HG03196 (cell line): Measurements from ENCODE around the gene ORAI2.
A peak's percentile ranks its signal among the peaks of the same experiment; 100 is the strongest.
"Not testable (repeated sequence)": the region's sequence is repeated elsewhere in the genome, so short reads cannot be mapped to it uniquely, and the experiment has no call there.

Experiments used
- ATAC-seq: cut with Tn5 transposase; IDR thresholded peaks from one replicate; pipeline ENCODE4 v1.9.1; 2021; ENCODE audit not compliant: unreplicated experiment

ORAI2 gene

GRCh38 chr7:102445674-102446071 is 12.3 kb downstream of the ORAI2 start:
- no peak for ATAC-seq

- no peak for ATAC-seq
Measured at GRCh38 chr7:102446387-102447156, 13.2 kb downstream of the ORAI2 start.

GRCh38 chr7:102447311-102447710 is 13.9 kb downstream of the ORAI2 start:
- no peak for ATAC-seq

- no peak for ATAC-seq
Measured at GRCh38 chr7:102449136-102449535, 15.8 kb downstream of the ORAI2 start.

GRCh38 chr7:102450242-102450641 is 16.9 kb downstream of the ORAI2 start:
- ATAC-seq: no peak

- no peak for ATAC-seq
Measured at GRCh38 chr7:102451371-102452054, 18.1 kb downstream of the ORAI2 start.

- ATAC-seq: no peak
Measured at GRCh38 chr7:102452451-102452850, 19.1 kb downstream of the ORAI2 start.

GRCh38 chr7:102453319-102453718 is 19.9 kb downstream of the ORAI2 start:
- ATAC-seq: no peak

GRCh38 chr7:102454468-102454867 is 21.1 kb downstream of the ORAI2 start:
- no peak for ATAC-seq

GRCh38 chr7:102454932-102455331 is 21.6 kb downstream of the ORAI2 start:
- not testable (repeated sequence) for ATAC-seq

GRCh38 chr7:102455596-102455995 is 22.2 kb downstream of the ORAI2 start:
- no peak for ATAC-seq

- ATAC-seq: no peak
Measured at GRCh38 chr7:102456327-102456726, 23.0 kb downstream of the ORAI2 start.

- ATAC-seq: no peak
Measured at GRCh38 chr7:102457352-102457924, 24.1 kb downstream of the ORAI2 start.

GRCh38 chr7:102459221-102459844 is 26.0 kb downstream of the ORAI2 start:
- no peak for ATAC-seq

- ATAC-seq: no peak
Measured at GRCh38 chr7:102460467-102460866, 27.1 kb downstream of the ORAI2 start.

- no peak for ATAC-seq
Measured at GRCh38 chr7:102463841-102464576, 30.6 kb downstream of the ORAI2 start.

- ATAC-seq: peak; percentile 81
Measured at GRCh38 chr7:102464577-102465280, 31.4 kb downstream of the ORAI2 start, which contains the start of the genes ALKBH4 and LRWD1. Gene ALKBH4 (minus strand): TSS chr7:102464863. CDS start chr7:102464836, 27 bp downstream. Gene LRWD1 (plus strand): TSS chr7:102464984. CDS start chr7:102465081, 97 bp downstream.

GRCh38 chr7:102466097-102466496 is 32.7 kb downstream of the ORAI2 start:
- no peak for ATAC-seq

GRCh38 chr7:102467581-102468477 is 34.5 kb downstream of the ORAI2 start:
- ATAC-seq: no peak
